GM21447 (cell line): ENCODE data around the gene ENPP4.
"Not testable (repeated sequence)": the region's sequence is repeated elsewhere in the genome, so short reads cannot be mapped to it uniquely, and the experiment has no call there.

Source experiments
- ATAC-seq: cut with Tn5 transposase; IDR thresholded peaks from one replicate; pipeline ENCODE4 v1.9.1; 2021; ENCODE audit not compliant: unreplicated experiment

ENPP4 gene

DNA sequence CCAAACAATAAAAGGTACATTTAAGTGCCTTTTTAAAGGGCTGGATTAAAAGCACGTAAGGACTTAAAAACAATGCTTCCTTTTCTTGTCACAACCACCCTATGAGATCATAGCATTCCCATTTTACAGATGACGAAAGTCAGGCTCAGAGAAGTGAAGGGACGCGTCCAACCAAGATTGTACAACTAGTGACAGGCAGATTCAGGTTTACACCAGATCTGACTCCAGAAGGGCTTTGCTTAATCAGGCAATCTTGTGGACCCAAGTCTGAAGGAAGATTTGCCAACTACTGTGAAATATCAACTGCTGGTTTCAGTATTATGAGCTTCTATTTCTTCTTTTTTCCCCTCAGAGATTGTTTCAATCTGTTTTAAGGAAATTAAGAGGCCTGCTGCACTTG, 877 bp downstream of the ENPP4 start:
- ATAC-seq: no peak

DNA sequence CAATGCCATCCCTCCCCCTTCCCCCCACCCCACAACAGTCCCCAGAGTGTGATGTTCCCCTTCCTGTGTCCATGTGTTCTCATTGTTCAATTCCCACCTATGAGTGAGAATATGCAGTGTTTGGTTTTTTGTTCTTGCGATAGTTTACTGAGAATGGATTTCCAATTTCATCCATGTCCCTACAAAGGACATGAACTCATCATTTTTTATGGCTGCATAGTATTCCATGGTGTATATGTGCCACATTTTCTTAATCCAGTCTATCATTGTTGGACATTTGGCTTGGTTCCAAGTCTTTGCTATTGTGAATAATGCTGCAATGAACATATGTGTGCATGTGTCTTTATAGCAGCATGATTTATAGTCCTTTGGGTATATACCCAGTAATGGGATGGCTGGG, 1.5 kb downstream of the ENPP4 start:
- not testable (repeated sequence) for ATAC-seq

DNA sequence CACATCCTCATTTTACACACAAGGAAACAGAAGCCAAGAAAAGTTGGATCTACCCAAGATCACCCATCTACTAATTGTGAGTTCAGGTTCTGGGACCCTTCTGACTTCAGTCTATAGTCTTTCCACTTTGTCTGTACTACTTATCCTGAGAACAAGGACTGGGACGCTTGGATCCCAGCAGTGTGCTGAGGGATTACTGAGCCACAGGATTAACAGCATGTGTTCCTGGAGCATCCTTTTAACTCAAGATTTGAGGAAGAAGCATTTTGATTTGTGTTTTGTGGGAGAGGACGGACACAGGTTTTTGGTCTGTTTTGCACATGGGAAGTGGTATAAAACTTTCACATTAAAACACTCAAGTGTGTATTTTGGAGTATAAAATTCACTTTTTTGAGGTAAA, 4.4 kb downstream of the ENPP4 start:
- no peak for ATAC-seq

DNA sequence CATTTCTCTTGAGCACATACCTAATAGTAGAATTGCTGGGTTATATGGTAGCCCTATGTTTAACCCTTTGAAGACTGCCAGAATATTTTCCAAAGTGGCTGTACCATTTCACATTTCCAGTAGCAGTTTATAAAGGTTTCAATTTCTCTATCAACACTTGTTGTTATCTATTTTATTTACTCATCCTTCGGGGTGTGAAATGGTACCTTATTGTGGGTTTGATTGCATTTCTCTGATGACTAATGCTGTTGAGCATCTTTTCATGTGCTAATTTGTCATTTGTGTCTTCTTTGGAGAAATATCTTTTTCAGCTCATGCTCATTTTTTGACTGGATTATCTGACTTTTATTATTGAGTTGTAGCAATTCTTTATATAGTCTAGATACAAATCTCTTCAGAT, 5.4 kb downstream of the ENPP4 start:
- no peak for ATAC-seq

DNA sequence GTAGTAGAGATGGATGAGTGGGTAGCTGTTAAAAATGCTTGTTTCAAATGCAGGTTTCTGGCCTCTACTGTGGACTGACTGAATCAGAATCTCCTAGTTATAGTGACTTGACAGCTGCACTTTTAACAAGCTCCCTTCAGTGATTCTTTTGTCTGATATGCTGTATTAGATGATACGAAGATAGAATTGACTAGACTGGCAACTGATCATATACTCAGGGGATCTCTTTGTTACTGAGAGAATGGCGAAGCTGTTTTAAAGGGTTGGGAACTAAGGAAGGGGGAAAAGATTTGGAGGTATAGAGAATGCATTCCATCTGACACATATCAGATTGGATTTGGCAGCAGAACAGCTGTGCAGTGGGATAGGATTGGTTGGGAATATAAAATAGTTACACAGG, 7.0 kb downstream of the ENPP4 start:
- ATAC-seq: no peak

DNA sequence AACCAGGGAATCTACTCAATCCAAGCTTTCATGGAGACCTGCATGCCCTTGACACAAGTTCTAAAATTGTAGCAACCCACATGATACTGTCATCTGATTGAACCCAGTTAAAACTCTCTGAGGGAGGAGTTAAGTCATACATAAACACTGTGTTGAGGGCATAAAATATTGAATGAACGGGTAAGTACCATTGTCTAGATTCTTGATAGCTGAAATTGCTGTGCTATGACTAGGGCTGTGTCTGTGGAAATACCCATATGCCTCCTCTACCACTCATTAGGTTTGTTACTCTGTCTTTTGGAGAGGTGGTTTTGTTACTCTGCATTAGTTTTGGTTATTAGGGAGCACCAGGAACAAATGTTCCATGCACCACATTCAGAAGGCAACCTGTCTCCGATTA, 7.6 kb downstream of the ENPP4 start:
- no peak for ATAC-seq

DNA sequence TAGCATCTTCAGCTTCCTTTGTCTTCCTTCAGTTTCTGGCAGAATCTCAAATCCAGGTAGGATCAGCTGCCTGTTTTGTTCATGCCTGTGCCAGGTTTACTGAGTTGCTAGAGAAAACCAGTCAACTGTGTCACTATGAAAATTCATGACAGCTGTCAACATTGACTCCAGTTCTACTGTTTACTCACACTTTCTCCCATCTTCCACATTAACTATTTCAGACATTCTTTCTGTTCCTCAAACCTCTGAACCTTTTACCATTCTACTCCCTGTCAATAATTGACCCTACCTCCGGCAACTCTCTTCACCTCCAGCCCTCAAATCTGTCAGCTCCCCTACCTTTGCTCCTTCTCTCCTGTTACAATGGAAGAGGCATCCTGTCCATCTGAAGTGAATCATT, 8.5 kb downstream of the ENPP4 start:
- peak; percentile 90 for ATAC-seq

DNA sequence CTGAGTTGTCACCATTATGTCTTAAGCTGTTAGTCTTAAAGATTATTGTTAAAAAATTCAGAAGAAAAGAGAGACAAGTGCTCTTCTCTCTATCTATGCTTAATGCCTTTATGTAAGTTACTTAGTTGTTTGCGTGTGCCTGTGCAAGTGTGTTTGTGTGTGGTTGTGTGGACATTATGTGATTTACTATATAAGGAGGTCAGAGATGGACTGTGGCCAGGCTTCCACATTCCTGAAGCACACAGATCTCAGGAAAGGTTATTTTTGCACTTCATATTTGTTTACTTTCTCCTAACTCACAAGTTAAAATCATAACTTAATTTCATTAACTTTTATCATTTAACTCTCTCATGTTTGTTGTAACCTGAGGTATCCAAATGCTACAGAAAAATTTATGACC, 14.5 kb downstream of the ENPP4 start:
- no peak for ATAC-seq

DNA sequence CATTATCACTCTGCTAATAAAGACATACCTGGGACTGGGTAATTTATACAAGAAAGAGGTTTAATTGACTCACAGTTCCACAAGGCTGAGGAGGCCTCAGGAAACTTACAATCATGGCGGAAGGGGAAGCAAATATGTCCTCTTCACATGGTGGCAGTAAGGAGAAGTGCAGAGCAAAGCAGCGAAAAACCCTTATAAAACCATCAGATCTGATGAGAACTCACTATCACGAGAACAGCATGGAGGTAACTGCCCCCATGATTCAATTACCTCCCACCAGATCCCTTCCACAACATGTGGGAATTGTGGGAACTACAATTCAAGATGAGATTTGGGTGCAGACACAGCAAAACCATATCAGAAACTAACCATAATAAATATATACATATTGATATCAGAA, 19.3 kb downstream of the ENPP4 start:
- not testable (repeated sequence) for ATAC-seq

DNA sequence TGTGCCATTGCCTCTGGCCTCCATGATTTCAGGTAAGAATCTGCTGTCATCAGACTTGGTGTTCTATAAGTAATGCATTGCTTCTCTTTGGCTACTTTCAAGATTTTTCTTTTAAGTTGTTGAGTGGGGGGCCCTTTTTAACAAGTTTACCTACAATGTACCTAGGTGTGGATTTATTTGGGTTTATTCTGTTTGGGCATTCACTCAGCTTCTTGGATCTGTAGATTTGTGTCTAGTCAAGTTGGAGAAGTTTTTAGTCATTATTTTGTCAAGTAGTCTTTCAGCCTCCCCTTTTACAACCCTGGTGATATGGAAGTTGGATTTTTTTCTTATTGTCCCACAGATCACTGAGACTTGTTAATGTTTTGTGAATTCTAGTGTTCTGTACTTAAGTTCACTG, 26.9 kb downstream of the ENPP4 start:
- no peak for ATAC-seq

DNA sequence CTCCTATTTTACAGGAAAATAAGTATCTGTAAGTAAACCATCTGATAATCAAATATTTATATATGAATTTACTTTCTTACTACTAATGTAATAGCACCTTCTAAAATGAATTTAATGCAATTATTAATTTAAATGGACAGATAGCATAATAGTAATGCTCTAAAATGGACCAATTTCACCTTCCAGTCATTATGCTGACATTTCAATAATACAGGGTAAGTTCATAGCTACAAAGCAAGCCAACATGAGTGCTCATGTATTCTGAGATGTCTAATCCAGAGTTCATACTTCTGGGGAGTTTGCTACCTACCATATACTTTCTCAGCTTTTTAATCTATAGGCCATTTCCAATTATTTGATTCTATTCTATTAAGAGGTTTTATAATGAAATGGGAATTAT, 29.4 kb downstream of the ENPP4 start:
- no peak for ATAC-seq

DNA sequence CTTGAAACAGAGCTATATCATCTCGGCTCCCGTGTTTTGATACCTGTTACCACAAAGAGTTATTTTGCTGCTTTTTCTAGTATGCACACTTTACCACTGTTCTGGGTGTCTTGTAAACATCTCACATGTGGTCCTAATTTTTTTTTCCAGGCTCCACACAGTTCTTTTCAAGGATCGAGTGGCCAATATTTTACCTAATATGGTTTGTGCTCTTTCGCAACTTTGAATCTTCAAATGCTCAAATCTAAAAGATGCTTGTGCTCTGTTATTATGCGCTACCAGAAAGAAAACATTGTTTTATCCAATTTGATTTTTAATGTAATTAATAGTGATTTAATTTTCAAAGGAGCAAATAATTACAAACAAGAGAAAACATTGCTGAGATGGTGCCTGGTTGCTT, 30.3 kb downstream of the ENPP4 start:
- ATAC-seq: no peak

DNA sequence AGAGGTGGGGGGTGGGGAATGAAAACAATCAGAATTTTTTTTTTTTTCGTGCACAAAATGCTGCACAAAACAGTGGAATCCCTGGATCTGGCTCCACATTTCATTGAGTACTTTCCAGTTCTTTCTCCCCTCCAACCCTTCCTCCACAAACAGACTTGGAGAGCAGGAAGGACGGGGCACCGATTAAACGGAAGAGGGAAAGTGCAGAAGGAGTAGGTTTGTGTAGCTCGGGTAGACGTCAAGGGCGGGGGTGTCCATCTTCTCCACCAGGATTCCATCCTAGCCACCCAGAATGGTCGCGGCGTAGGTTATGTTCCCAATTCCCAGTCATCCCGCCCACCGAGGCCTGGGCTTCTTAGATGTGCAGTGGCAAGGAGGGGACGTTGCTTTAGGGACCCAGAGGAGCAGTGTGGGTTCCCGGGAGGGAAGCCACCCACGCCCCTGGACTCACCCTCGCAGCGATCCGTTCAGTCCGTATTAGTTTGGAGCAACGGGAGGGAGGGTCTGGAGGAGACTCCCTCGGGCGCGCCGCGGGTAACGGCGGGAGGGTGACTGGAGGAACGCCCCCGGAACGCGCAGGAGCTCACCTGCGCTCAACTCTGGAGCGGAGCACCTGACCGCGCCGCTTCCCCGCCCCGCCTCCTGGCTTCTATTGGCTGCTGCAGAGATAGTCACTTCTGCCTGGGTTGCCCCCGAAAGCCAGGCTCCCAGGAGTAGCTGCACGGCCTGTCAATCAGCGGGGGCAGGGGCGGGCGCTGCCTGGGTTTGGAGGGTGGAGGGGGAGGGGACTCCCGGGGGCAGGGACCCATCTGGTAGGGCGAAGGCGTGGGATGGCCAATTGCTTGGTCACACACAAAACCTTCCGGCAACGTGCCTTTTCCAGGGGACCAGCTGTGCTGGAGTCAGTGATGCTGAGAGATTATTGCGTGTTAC, 40.8 kb downstream of the ENPP4 start, which contains the start of gene ENPP5:
Gene ENPP5, minus strand, starts transcription at position 624 of the 933 bp plus-strand sequence. CDS start 2,718 bp downstream, outside the sequence.
- ATAC-seq: peak; percentile 88

DNA sequence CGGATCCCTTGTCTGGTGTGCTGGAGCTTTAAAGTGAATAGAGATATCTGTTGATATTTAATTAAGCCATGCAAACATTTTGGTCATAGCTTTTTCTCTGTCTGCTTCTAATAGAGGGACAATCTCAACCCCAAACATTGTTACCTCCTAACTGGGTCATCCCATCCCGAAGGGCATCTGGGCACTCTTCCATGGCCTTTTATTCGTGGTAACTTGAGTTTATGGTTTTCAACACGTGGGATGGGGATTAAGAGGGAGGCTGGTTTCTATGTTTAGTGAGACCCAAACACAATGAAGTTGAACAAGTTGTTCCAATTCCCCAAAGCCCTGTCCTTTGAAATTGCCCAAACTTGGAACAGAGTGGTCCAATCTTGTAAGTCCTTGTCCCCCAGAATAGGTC, 42.4 kb downstream of the ENPP4 start:
- no peak for ATAC-seq

DNA sequence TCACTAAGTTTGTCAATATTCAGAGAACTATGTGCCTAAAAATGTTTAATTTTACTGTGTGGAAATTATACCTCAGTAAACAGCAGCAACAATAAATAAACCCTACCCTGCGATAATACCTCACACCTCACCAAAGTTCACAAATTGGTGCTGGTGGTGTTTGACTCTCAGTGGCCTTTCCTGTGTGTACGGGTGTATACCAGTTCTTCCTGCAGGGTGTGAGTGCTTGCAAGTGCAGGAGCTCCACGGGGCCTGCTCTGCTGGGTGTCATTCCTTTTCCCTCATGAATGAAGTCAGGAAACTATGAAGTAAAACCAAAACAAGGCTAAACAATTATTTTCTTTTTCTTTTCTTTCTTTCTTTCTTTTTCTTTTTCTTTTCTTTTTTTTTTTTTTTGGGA, 45.1 kb downstream of the ENPP4 start:
- ATAC-seq: no peak

DNA sequence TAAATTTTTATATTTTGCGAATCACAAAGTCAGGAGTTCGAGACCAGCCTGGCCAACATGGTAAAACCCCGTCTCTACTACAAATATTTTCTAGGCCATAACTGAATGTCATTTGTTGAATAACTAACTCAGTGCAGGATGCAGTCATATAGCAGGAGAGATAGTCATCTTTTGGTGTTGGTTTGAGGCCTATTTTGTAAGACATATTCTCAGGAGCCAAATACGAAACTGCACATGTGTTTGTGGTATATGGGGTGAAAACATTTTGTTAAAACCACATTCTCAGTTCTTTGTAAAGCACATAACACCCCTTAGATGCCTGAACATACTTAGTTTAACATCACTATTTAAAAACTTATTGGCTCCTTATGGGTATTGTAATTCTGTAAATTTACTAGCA, 45.7 kb downstream of the ENPP4 start:
- ATAC-seq: peak; percentile 77

DNA sequence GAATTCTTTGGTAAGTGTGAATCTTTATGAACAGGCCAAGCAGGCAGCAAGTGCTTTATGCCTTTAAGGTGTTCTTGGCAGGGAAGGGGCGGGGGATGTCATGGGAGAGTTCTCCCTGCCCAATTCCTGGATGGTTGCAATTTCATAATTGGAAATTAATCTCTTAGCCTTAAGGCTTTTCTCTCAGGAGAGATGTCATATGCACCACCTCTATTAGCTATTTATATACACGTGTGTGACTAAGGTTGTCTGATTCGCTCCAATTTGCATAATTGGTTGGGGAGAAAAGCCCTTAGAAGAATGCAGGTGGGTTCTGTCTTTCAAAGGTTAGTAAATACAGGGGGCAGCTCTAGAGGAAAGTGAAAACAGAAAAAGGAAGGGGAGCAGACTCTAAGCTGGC, 46.2 kb downstream of the ENPP4 start:
- ATAC-seq: peak; percentile 48

DNA sequence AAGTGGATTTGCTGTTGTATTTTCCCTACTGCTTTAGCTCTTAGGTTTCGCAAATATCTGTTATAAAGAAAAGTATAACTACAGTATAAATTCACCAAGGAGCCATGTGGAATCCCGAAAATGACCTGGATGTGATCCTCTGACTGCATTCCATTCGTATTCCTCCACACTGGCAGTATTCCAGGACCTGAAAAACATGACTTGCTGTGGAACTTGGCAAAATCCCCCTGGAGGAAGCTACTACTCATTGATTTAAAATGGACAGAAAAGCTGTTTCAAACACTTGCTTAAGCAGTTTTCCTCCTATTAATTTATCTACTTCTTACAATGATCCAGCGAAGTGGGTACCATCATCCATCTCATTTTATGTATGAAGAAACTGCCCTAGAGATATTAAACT, 54.3 kb downstream of the ENPP4 start:
- no peak for ATAC-seq

DNA sequence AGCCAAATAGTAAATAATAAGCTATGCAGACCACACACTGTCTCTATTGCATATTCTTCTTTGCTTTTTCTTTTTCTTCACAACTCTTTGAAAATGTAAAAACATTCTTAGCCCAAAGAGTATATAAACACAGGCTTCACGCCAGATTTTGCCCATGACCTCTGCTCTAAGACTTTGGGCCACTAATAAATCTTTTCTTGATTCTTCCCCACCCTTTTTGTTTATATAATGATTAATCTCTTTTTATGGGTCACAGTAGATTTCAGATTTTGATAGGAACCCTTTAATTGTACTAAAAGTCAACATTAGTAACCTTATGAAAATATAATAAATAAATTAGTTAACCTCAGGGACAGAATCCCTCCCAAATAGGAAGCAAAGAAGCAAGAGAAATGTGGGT, 56.8 kb downstream of the ENPP4 start:
- no peak for ATAC-seq

DNA sequence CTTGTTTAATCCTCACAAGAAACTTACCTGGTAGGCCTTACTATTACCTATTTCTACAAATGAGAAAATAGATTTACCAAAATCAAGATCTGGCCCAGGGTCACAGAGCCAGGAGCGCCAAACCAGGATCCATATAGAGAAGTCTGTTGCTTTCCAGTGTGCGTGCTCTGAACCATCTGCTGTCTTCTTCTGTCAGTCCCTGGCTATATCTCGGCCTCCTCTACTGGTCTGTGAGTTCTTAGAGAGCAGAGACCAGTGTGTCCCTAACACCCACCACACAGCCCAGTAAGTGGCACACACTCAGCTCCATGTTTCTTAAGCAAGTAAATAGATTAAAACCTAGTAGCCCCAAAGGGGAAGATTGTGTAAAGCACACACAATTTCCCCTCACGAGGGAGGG, 59.9 kb downstream of the ENPP4 start:
- ATAC-seq: no peak

DNA sequence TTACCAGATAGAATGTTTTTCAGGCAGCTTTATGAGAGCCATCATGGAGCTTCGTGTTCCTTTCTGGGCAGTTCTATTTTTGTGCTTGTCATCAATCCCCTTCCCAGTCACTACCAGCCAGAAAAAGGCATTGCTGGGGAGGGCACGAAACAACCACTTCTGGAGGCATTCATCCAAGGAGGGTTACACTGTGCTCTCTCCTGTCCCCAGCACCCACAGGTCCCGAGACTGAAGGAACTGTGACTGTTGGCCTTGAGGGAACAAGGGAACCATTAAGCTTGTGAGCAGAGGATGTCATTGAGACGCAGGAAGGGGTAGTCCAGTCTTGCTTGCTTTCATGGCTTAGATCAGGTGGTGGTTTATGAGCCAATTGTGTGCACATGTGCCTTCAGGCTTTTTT, 61.1 kb downstream of the ENPP4 start:
- no peak for ATAC-seq

DNA sequence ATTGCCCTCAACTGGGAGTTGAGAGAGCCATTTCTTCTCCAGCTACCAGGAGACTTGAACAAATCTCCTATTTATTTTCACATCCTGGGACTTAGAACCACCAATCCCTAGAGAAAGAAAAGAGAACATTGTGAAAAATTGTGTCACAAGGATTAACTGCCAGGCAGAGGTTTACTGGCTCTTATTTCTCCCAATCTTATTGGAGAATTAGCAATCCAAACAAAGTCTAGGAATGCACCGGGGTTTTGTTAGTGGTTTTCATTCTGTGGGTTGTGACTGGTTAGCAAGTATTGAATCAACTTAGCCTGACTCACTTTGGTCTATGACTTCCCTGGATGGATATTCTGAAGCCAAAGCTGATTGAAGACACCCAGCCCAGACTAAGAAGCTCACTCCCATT, 62.2 kb downstream of the ENPP4 start:
- ATAC-seq: no peak
